Smooth muscle cell (in vitro differentiated cells): Measurements from ENCODE around the gene NEU1. TPM values are rescaled to one million over a fixed set of nuclear protein-coding genes. Genes with fewer than 3 reads are reported as not detected.
A peak's percentile ranks its signal among the peaks of the same experiment; 100 is the strongest.

Source experiments
- DNase-seq: peaks from one replicate; lab custom pipeline; 2025; ENCODE audit not compliant: unreplicated experiment; lab: John Stamatoyannopoulos, UW
- H2AFZ ChIP-seq: fragments of 200-600 bp; sonication (generic); 2 replicates; pipeline ENCODE4 v1.6.0; 2016; ENCODE audit warnings: antibody characterized with exemption, low read depth, mild to moderate bottlenecking
- H3F3A ChIP-seq: fragments of 200-600 bp; sonication (generic); 2 replicates; pipeline ENCODE4 v1.6.0; 2017; ENCODE audit warnings: antibody characterized with exemption, low read depth
- H3K27ac ChIP-seq: fragments of 200-600 bp; sonication (generic); 2 replicates; pipeline ENCODE4 v1.5.1; 2016; ENCODE audit warnings: low read depth, mild to moderate bottlenecking
- H3K27me3 ChIP-seq: fragments of 200-600 bp; sonication (generic); 2 replicates; pipeline ENCODE4 v1.6.1; 2016; ENCODE audit warnings: low read depth, mild to moderate bottlenecking
- H3K36me3 ChIP-seq: fragments of 200-600 bp; sonication (generic); 2 replicates; pipeline ENCODE4 v1.5.1; 2016; ENCODE audit warnings: low read depth
- H3K4me1 ChIP-seq: fragments of 200-600 bp; sonication (generic); 2 replicates; pipeline ENCODE4 v1.5.1; 2016; ENCODE audit warnings: low read depth
- H3K4me2 ChIP-seq: fragments of 200-600 bp; sonication (generic); 2 replicates; pipeline ENCODE4 v1.6.0; 2016; ENCODE audit warnings: mild to moderate bottlenecking
- H3K4me3 ChIP-seq: fragments of 200-600 bp; sonication (generic); 2 replicates; pipeline ENCODE4 v1.5.1; 2016; ENCODE audit warnings: mild to moderate bottlenecking
- H3K79me2 ChIP-seq: fragments of 200-600 bp; sonication (generic); 2 replicates; pipeline ENCODE4 v1.6.0; 2016; ENCODE audit warnings: low read depth, mild to moderate bottlenecking
- H3K9ac ChIP-seq: fragments of 200-600 bp; sonication (generic); 2 replicates; pipeline ENCODE4 v1.6.0; 2016; ENCODE audit warnings: low read depth
- H3K9me3 ChIP-seq: fragments of 200-600 bp; sonication (generic); replicated peaks from 2 replicates; pipeline ENCODE4 v1.5.1; 2016; ENCODE audit warnings: low read depth
- H4K20me1 ChIP-seq: fragments of 200-600 bp; sonication (generic); 2 replicates; pipeline ENCODE4 v1.6.0; 2016; ENCODE audit warnings: low read depth
- CTCF ChIP-seq: fragments of 200-600 bp; sonication (generic); IDR thresholded peaks from 2 replicates; pipeline ENCODE4 v1.5.1; 2017; ENCODE audit warnings: borderline replicate concordance, mild to moderate bottlenecking, antibody characterized with exemption; ENCODE audit not compliant: insufficient read depth, poor library complexity, severe bottlenecking
- WGBS: methylation state at CpG from one replicate; pipeline ENCODE4 v1.1.7; 2016; ENCODE audit warnings: low lambda C conversion rate; 5-methylcytosine and 5-hydroxymethylcytosine counted together
- polyA plus RNA-seq: library from polyadenylated mRNA; unstranded; fragments of >200 nt; fragmentation: Nextera tagmentation; extraction: Ambion mirVana; gene quantifications from 2 replicates; pipeline ENCODE4 v1.2.1, GENCODE V29; 2016
- total RNA-seq: library from RNA; depleted of rRNA; stranded (reverse); fragments of >200 nt; gene quantifications from 2 replicates; pipeline ENCODE4 v1.2.3, GENCODE V29; 2014

The NEU1 gene
- total and polyA plus RNA-seq, 2 experiments from 2014 or later = 47.5 to 52.7 TPM

- Histone ChIP-seq H3F3A (no peaks in the 10 kb centered on the region), H3K79me2 (no peaks in the 10 kb centered on the region), H3K9ac (no peak overlapping the region), H2AFZ (no peak overlapping the region), H3K4me3 (no peak overlapping the region), H3K27ac (no peak overlapping the region), H3K4me1 (no peaks in the 10 kb centered on the region), H3K4me2 (no peak overlapping the region), H3K9me3 (no peaks in the 10 kb centered on the region), H4K20me1 (no peaks in the 10 kb centered on the region), H3K36me3 (no peaks in the 10 kb centered on the region), H3K27me3 (no peaks in the 10 kb centered on the region)
- no peak for TF ChIP-seq CTCF
- no peak for DNase-seq
- WGBS = 95% methylated on average over 6 of the region's 6 CpGs
Observed at GRCh38 chr6:31892821-31893220, 30.2 kb upstream of the NEU1 start.

GRCh38 chr6:31889331-31889972 is 26.8 kb upstream of the NEU1 start:
- Histone ChIP-seq H3K27me3 (no peaks in the 10 kb centered on the region), H3K4me2 (no peak overlapping the region), H3K27ac (no peak overlapping the region), H4K20me1 (no peaks in the 10 kb centered on the region), H3K9me3 (no peaks in the 10 kb centered on the region), H3F3A (no peaks in the 10 kb centered on the region), H3K4me1 (no peaks in the 10 kb centered on the region), H2AFZ (no peak overlapping the region), H3K9ac (no peak overlapping the region), H3K36me3 (no peaks in the 10 kb centered on the region), H3K4me3 (no peak overlapping the region), H3K79me2 (no peaks in the 10 kb centered on the region)
- no peak for TF ChIP-seq CTCF
- no peak for DNase-seq
- 100% methylated on average over 3 of the region's 3 CpGs for whole genome bisulfite sequencing

- H2AFZ ChIP-seq = no peak overlapping the region
- no peaks in the 10 kb centered on the region for H3K36me3 ChIP-seq
- no peaks in the 10 kb centered on the region for H3K4me1 ChIP-seq
- no peaks in the 10 kb centered on the region for H4K20me1 ChIP-seq
- peak; percentile 70 for TF ChIP-seq CTCF
- H3K9ac ChIP-seq = no peak overlapping the region
- 93% methylated on average over 29 of the region's 43 CpGs for WGBS
- no peak for DNase-seq
- no peaks in the 10 kb centered on the region for H3K27me3 ChIP-seq
- no peak overlapping the region for H3K4me2 ChIP-seq
- H3K4me3 ChIP-seq = no peak overlapping the region
- no peaks in the 10 kb centered on the region for H3K9me3 ChIP-seq
- no peaks in the 10 kb centered on the region for H3K79me2 ChIP-seq
- no peak overlapping the region for H3K27ac ChIP-seq
- H3F3A ChIP-seq = no peaks in the 10 kb centered on the region
Observed at GRCh38 chr6:31888276-31889258, 25.9 kb upstream of the NEU1 start.
